ENCODE results near the gene PRSS56.

PRSS56 gene

GRCh38 chr2:232543928-232544631 is 23.9 kb downstream of the PRSS56 start:
- H3K27ac ChIP-seq (ENCODE audit: low read depth, low read length, severe bottlenecking), result no peak overlapping the region
- H3K9me3 ChIP-seq (ENCODE audit: control insufficient read depth, low read length), result no peaks in the 10 kb centered on the region
- WGBS, 2 experiments (ENCODE audit: insufficient coverage in 2 of 2), result 91 to 92% methylated on average over 13 to 16 of the region's 19 CpGs
- H3K4me3 ChIP-seq (ENCODE audit: extremely low read depth, insufficient read depth, low read length, poor library complexity, severe bottlenecking), result no peak overlapping the region
- peaks cover 23% of the 10 kb centered on the region for H3K36me3 ChIP-seq (ENCODE audit: control insufficient read depth, insufficient read depth, low read length)
- peaks cover 2% of the 10 kb centered on the region for H3K4me1 ChIP-seq (ENCODE audit: control insufficient read depth, insufficient read depth, low read length, poor library complexity, severe bottlenecking)

- 87 to 100% methylated on average over 3 to 5 of the region's 6 CpGs for WGBS, 2 experiments (ENCODE audit: insufficient coverage in 2 of 2)
- no peak overlapping the region for H3K27ac ChIP-seq (ENCODE audit: low read depth, low read length, severe bottlenecking)
- H3K9me3 ChIP-seq (ENCODE audit: control insufficient read depth, low read length), result no peaks in the 10 kb centered on the region
- peaks cover 2% of the 10 kb centered on the region for H3K4me1 ChIP-seq (ENCODE audit: control insufficient read depth, insufficient read depth, low read length, poor library complexity, severe bottlenecking)
- H3K36me3 ChIP-seq (ENCODE audit: control insufficient read depth, insufficient read depth, low read length), result peaks cover 23% of the 10 kb centered on the region
- H3K4me3 ChIP-seq (ENCODE audit: extremely low read depth, insufficient read depth, low read length, poor library complexity, severe bottlenecking), result no peak overlapping the region
Observed at GRCh38 chr2:232544674-232545073, 24.5 kb downstream of the PRSS56 start.

DNA sequence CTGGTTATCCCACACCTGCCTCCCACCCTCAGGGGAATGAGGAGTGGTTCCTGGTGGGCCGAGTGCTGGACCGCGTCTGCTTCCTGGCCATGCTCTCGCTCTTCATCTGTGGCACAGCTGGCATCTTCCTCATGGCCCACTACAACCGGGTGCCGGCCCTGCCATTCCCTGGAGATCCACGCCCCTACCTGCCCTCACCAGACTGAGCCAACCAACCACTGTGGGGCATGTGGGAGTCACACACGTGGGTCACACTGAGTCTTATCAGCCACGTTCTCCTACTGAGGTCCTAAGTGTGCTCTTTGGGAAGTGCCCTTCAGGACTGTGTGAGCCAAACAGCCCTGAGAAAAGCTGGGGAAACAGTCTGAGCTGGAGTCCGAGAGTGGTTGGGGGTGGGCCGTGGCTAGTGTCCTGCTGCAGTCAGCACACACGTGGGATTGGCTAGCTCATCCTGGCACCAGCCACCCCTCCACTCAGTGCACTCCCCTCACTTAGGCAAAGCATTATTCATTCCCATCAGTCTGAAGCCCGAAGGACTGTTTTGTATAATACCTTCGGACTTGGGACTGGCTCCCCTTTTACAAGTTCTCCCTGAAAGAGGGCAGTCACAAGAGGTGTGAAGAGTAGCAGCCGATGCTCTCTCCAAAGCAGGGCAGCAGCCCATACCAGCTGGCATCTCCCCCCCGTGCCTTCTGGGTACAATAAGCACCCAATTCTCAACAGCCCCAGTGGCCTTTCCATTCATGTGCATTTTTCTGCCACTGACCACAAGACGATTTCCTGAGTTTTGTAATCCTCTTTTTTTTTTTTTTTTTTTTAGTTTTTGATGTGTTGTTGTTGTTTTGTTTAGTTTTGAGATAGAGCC is 25.6 kb downstream of the PRSS56 start:
- 94% methylated on average over 11 to 14 of the region's 17 CpGs for WGBS, 2 experiments (ENCODE audit: insufficient coverage in 2 of 2)
- no peaks in the 10 kb centered on the region for H3K4me1 ChIP-seq (ENCODE audit: control insufficient read depth, insufficient read depth, low read length, poor library complexity, severe bottlenecking)
- H3K4me3 ChIP-seq (ENCODE audit: extremely low read depth, insufficient read depth, low read length, poor library complexity, severe bottlenecking), result no peak overlapping the region
- no peak overlapping the region for H3K27ac ChIP-seq (ENCODE audit: low read depth, low read length, severe bottlenecking)
- no peaks in the 10 kb centered on the region for H3K9me3 ChIP-seq (ENCODE audit: control insufficient read depth, low read length)
- H3K36me3 ChIP-seq (ENCODE audit: control insufficient read depth, insufficient read depth, low read length), result peaks cover 23% of the 10 kb centered on the region

- no peaks in the 10 kb centered on the region for H3K9me3 ChIP-seq (ENCODE audit: control insufficient read depth, low read length)
- H3K4me1 ChIP-seq (ENCODE audit: control insufficient read depth, insufficient read depth, low read length, poor library complexity, severe bottlenecking), result peaks cover 2% of the 10 kb centered on the region
- H3K4me3 ChIP-seq (ENCODE audit: extremely low read depth, insufficient read depth, low read length, poor library complexity, severe bottlenecking), result no peak overlapping the region
- WGBS, 2 experiments (ENCODE audit: insufficient coverage in 2 of 2), result 97 to 100% methylated on average over 5 to 6 of the region's 6 CpGs
- no peak overlapping the region for H3K27ac ChIP-seq (ENCODE audit: low read depth, low read length, severe bottlenecking)
- peaks cover 37% of the 10 kb centered on the region for H3K36me3 ChIP-seq (ENCODE audit: control insufficient read depth, insufficient read depth, low read length)
Observed at GRCh38 chr2:232547991-232548390, 27.8 kb downstream of the PRSS56 start.

DNA sequence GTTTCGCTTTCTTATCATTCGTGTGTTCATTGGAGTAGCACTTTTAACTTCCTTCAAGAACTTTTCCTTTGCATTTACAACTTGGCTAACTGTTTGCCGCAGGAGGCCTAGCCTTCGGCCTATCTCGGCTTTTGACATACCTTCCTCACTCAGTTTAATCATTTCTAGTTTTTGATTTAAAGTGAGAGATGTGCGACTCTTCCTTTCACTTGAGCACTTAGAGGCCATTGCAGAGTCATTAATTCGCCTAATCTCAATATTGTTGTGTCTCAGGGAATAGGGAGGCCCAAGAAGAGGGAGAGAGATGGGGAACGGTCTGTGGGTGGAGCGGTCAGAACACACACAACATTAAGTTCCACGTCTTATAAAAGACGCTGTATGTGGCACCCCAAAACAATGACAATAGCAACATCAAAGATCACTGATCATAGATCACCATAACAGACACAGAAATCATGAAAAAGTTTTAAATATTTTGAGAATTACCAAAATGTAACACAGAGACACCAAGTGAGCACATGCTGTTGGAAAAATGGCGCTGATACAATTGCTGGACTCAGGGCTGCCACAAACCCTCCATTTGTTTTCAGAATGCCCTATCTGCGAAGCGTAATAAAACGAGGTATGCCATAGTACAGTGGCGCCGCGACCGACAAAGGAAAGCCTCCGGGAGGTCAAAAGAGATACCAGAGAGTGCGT is 29.6 kb downstream of the PRSS56 start:
- peaks cover 52% of the 10 kb centered on the region for H3K36me3 ChIP-seq (ENCODE audit: control insufficient read depth, insufficient read depth, low read length)
- H3K4me1 ChIP-seq (ENCODE audit: control insufficient read depth, insufficient read depth, low read length, poor library complexity, severe bottlenecking), result peaks cover 2% of the 10 kb centered on the region
- peak overlapping the region; percentile 99 for H3K27ac ChIP-seq (ENCODE audit: low read depth, low read length, severe bottlenecking)
- no peaks in the 10 kb centered on the region for H3K9me3 ChIP-seq (ENCODE audit: control insufficient read depth, low read length)
- H3K4me3 ChIP-seq (ENCODE audit: extremely low read depth, insufficient read depth, low read length, poor library complexity, severe bottlenecking), result peak overlapping the region; percentile 80
- WGBS, 2 experiments (ENCODE audit: insufficient coverage in 2 of 2), result 17 to 24% methylated on average over 12 to 13 of the region's 21 CpGs

- H3K4me1 ChIP-seq (ENCODE audit: control insufficient read depth, insufficient read depth, low read length, poor library complexity, severe bottlenecking), result peaks cover 2% of the 10 kb centered on the region
- H3K4me3 ChIP-seq (ENCODE audit: extremely low read depth, insufficient read depth, low read length, poor library complexity, severe bottlenecking), result peak within 1 kb of the TSS; percentile 80
- peaks cover 60% of the 10 kb centered on the region for H3K36me3 ChIP-seq (ENCODE audit: control insufficient read depth, insufficient read depth, low read length)
- peak within 1 kb of the TSS; percentile 99 for H3K27ac ChIP-seq (ENCODE audit: low read depth, low read length, severe bottlenecking)
- H3K9me3 ChIP-seq (ENCODE audit: control insufficient read depth, low read length), result no peaks in the 10 kb centered on the region
- WGBS, 2 experiments (ENCODE audit: insufficient coverage in 2 of 2), result 0 to 1% methylated on average over 49 to 63 of the region's 81 CpGs
Observed at GRCh38 chr2:232550354-232551249, 30.4 kb downstream of the PRSS56 start, which contains the start of the genes EIF4E2 and TIGD1. Gene EIF4E2, plus strand, starts transcription at chr2:232550689. Its CDS starts 36 bp downstream, at chr2:232550725. Gene TIGD1, minus strand, starts transcription at chr2:232550557. Its CDS starts 675 bp downstream, at chr2:232549882.

DNA sequence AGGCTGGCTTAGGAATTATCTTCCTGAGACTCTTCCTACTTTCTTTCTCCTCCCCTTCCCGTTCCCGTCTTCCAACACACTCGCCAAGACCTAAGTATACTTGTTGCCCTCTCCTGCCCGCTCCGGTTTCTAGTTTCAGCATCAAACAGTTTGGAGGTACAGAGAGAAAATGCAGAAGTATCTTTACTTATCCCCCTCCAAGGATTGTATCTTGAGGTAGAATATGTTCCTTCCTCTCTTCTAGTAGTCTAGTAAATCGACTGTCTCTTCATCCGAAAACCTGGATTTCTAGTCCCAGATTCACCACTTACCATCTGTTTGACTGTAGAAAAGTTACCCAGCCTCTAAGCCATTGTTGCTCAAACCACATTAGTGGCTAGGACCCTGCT is 31.1 kb downstream of the PRSS56 start:
- Histone ChIP-seq H3K36me3 (ENCODE audit: control insufficient read depth, insufficient read depth, low read length) (peaks cover 62% of the 10 kb centered on the region), H3K4me3 (ENCODE audit: extremely low read depth, insufficient read depth, low read length, poor library complexity, severe bottlenecking) (peak overlapping the region; percentile 80), H3K9me3 (ENCODE audit: control insufficient read depth, low read length) (no peaks in the 10 kb centered on the region), H3K27ac (ENCODE audit: low read depth, low read length, severe bottlenecking) (peak overlapping the region; percentile 99), H3K4me1 (ENCODE audit: control insufficient read depth, insufficient read depth, low read length, poor library complexity, severe bottlenecking) (peaks cover 2% of the 10 kb centered on the region)
- 27 to 53% methylated on average over 2 to 4 of the region's 7 CpGs for WGBS, 2 experiments (ENCODE audit: insufficient coverage in 2 of 2)

GRCh38 chr2:232551776-232552175 is 31.6 kb downstream of the PRSS56 start:
- H3K27ac ChIP-seq (ENCODE audit: low read depth, low read length, severe bottlenecking), result peak overlapping the region; percentile 99
- peak overlapping the region; percentile 80 for H3K4me3 ChIP-seq (ENCODE audit: extremely low read depth, insufficient read depth, low read length, poor library complexity, severe bottlenecking)
- peaks cover 62% of the 10 kb centered on the region for H3K36me3 ChIP-seq (ENCODE audit: control insufficient read depth, insufficient read depth, low read length)
- peaks cover 2% of the 10 kb centered on the region for H3K4me1 ChIP-seq (ENCODE audit: control insufficient read depth, insufficient read depth, low read length, poor library complexity, severe bottlenecking)
- H3K9me3 ChIP-seq (ENCODE audit: control insufficient read depth, low read length), result no peaks in the 10 kb centered on the region
- WGBS, 2 experiments (ENCODE audit: insufficient coverage in 2 of 2), result 89 to 95% methylated on average over 4 of the region's 4 CpGs

- H3K9me3 ChIP-seq (ENCODE audit: control insufficient read depth, low read length), result no peaks in the 10 kb centered on the region
- no peak overlapping the region for H3K4me3 ChIP-seq (ENCODE audit: extremely low read depth, insufficient read depth, low read length, poor library complexity, severe bottlenecking)
- 92 to 99% methylated on average over 2 to 3 of the region's 3 CpGs for WGBS, 2 experiments (ENCODE audit: insufficient coverage in 2 of 2)
- H3K4me1 ChIP-seq (ENCODE audit: control insufficient read depth, insufficient read depth, low read length, poor library complexity, severe bottlenecking), result peaks cover 2% of the 10 kb centered on the region
- peaks cover 88% of the 10 kb centered on the region for H3K36me3 ChIP-seq (ENCODE audit: control insufficient read depth, insufficient read depth, low read length)
- H3K27ac ChIP-seq (ENCODE audit: low read depth, low read length, severe bottlenecking), result no peak overlapping the region
Observed at GRCh38 chr2:232556426-232556825, 36.2 kb downstream of the PRSS56 start.
